ENCODE data around the gene PRR27. TPM values are rescaled to one million over a fixed set of nuclear protein-coding genes. Genes with fewer than 3 reads are reported as not detected.
A peak's percentile ranks its signal among the peaks of the same experiment; 100 is the strongest.

PRR27 gene
- not detected in 2 replicates for total RNA-seq

- DNase-seq (ENCODE audit: low read depth, low spot score), result no peak
These were observed at the start of gene PRR27 for GRCh38 chr4:70153937-70154336. TSS of gene PRR27 (plus strand) at chr4:70154237. CDS start at chr4:70154376, 139 bp downstream.

- DNase-seq (ENCODE audit: low read depth, low spot score), result no peak
These were observed 43.1 kb upstream of the PRR27 start for GRCh38 chr4:70110917-70111316.

- no peak for DNase-seq (ENCODE audit: low read depth, low spot score)
These were observed 40.4 kb upstream of the PRR27 start for GRCh38 chr4:70113656-70114055.

- DNase-seq (ENCODE audit: low read depth, low spot score), result no peak
These were observed 39.9 kb upstream of the PRR27 start for GRCh38 chr4:70114096-70114495.

- DNase-seq (ENCODE audit: low read depth, low spot score), result no peak
These were observed 33.7 kb upstream of the PRR27 start for GRCh38 chr4:70120323-70120722.

- DNase-seq (ENCODE audit: low read depth, low spot score), result no peak
These were observed 20.6 kb upstream of the PRR27 start for GRCh38 chr4:70133473-70133872.

- no peak for DNase-seq (ENCODE audit: low read depth, low spot score)
These were observed 15.3 kb upstream of the PRR27 start for GRCh38 chr4:70138751-70139150.

GRCh38 chr4:70151271-70151670 lies 2.8 kb upstream of the PRR27 start:
- DNase-seq (ENCODE audit: low read depth, low spot score), result no peak

GRCh38 chr4:70152088-70152487 lies 1.9 kb upstream of the PRR27 start:
- DNase-seq (ENCODE audit: low read depth, low spot score), result no peak

- no peak for DNase-seq (ENCODE audit: low read depth, low spot score)
These were observed 4.5 kb downstream of the PRR27 start for GRCh38 chr4:70158576-70158975.

- DNase-seq (ENCODE audit: low read depth, low spot score), result no peak
These were observed 23.1 kb downstream of the PRR27 start for GRCh38 chr4:70177090-70177489.

- no peak for DNase-seq (ENCODE audit: low read depth, low spot score)
These were observed 24.1 kb downstream of the PRR27 start for GRCh38 chr4:70178075-70178660.

GRCh38 chr4:70179811-70180210 lies 25.8 kb downstream of the PRR27 start:
- no peak for DNase-seq (ENCODE audit: low read depth, low spot score)

- no peak for DNase-seq (ENCODE audit: low read depth, low spot score)
These were observed 27.8 kb downstream of the PRR27 start for GRCh38 chr4:70181864-70182263.

GRCh38 chr4:70182517-70183167 lies 28.6 kb downstream of the PRR27 start:
- no peak for DNase-seq (ENCODE audit: low read depth, low spot score)

- peak; percentile 7 for DNase-seq (ENCODE audit: low read depth, low spot score)
These were observed 29.3 kb downstream of the PRR27 start for GRCh38 chr4:70183168-70183939.

GRCh38 chr4:70183940-70184246 lies 29.9 kb downstream of the PRR27 start:
- DNase-seq (ENCODE audit: low read depth, low spot score), result no peak

- no peak for DNase-seq (ENCODE audit: low read depth, low spot score)
These were observed 33.2 kb downstream of the PRR27 start for GRCh38 chr4:70187216-70187615.

GRCh38 chr4:70190579-70190978 lies 36.5 kb downstream of the PRR27 start:
- no peak for DNase-seq (ENCODE audit: low read depth, low spot score)

- no peak for DNase-seq (ENCODE audit: low read depth, low spot score)
These were observed 37.6 kb downstream of the PRR27 start for GRCh38 chr4:70191647-70192046.

- DNase-seq (ENCODE audit: low read depth, low spot score), result no peak
These were observed 38.9 kb downstream of the PRR27 start for GRCh38 chr4:70192895-70193294.

- no peak for DNase-seq (ENCODE audit: low read depth, low spot score)
These were observed 41.4 kb downstream of the PRR27 start, which contains the start of gene ODAM for GRCh38 chr4:70195425-70195824. TSS of gene ODAM (plus strand) at chr4:70195725. CDS start at chr4:70196544, 819 bp downstream.

- DNase-seq (ENCODE audit: low read depth, low spot score), result no peak
These were observed 42.8 kb downstream of the PRR27 start for GRCh38 chr4:70196857-70197256.
